Superior temporal gyrus (tissue), 1 donor: ENCODE data around the gene EIF2S2.

Experiments used
- DNase-seq: peaks from one replicate; pipeline ENCODE4 v3.0.0-alpha.2; 2016; ENCODE audit errors: extremely low spot score

EIF2S2 gene

DNA sequence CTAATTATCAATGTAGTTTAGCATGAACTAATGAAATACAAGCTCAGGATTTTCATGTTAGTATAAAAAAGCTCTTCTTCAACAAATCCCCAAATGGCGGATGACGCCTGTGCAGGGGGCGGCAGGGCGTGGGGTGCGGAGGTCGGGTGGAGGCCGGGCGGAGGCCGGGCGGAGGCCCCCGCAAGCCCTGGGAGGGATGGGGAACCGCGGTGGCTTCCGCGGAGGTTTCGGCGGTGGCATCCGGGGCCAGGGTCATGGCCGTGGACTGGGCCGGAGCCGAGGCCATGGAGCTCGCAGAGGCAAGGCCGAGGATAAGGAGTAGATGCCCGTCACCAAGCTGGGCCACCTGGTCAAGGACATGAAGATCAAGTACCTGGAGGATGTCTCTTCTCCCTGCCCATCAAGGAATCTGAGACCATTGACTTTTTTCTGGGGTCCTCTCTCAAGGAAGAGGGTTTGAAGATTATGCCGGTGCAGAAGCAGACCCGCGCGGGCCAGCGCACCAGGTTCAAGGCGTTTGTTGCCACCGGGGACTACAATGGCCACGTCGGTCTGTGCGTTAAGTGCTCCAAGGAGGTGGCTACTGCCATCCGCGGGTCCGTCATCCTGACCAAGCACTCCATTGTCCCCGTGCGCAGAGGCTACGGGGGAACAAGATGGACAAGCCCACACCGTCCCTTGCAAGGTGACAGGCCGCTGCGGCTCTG lies 10.4 kb upstream of the EIF2S2 start:
- no peak for DNase-seq

DNA sequence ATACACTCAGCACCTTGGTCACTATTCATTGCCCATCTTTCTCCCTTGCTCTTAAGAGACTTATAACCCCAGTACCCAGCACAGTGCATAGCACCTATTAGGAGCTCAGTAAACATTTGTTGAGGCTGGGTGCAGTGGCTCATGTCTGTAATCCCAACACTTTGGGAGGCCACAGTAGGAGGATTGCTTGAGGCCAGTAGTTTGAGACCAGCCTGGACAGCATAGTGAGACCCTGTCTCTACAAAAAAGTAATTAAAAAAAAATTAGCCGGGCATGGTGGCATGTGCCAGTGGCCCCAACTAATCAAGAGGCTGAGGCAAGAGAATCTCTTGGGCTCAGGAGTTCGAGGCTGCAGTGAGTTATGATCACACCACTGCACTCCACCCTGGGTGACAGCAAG lies 8.2 kb upstream of the EIF2S2 start:
- no peak for DNase-seq

DNA sequence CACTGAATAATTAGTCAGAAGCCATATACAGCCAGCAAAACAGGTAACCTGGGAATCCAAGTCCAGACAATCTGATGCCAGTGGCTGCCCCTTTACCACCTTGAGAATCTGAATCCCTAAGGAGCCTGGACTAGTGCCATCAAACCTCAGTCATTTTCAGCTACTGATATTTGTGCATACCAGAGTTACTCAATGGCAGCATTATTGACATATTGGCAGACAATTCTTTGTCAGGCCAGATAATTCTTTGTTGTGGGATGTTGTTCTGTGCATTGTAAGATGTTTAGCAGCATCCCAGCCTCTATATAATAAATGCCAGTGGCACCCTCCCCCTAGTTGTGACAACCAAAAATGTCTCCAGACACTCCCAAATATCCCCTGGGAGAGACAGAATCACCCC lies 3.2 kb upstream of the EIF2S2 start:
- no peak for DNase-seq

DNA sequence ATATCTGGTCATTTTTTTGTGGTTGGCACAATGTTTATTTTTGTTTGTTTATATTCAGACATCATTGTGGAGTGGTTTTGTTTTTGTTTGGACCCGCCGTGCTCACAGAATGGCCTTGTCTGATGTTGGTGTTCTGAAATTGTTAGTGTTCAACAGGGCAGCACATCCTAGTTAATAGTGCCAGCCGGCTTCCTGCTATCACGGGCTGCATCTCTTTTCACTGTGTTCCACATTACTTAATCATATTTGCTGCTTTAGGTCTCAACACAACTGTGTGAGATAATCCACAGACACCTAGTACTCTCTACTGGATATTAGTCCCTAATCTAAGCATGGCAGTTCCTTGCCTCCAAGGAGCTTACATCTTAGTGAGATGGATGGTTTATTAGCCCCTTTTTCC lies 2.8 kb upstream of the EIF2S2 start:
- no peak for DNase-seq

DNA sequence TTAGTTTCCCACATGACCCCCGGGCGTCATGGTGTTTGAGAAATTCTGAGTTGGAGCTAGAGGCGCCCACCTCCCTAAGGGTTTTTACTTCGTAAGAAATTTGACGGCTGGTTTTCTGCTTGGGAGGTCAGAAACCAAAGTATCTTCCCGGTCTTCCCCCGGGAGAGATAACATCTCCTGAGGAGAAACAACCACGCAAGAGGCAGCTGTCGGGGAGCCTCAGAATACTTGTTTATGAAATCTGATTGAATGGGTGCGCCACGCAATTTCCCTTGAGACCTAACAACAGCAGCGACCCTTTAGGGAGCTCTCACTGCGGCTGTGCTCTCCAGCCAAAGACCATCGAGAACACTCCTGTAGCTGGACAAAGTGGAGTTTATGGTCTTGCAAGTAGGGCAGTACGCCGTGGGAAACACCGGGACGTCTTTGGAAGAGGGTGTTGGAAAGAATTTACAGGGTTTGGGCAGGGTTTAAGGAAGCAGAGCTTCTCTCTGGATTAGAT lies 608 bp upstream of the EIF2S2 start:
- no peak for DNase-seq

DNA sequence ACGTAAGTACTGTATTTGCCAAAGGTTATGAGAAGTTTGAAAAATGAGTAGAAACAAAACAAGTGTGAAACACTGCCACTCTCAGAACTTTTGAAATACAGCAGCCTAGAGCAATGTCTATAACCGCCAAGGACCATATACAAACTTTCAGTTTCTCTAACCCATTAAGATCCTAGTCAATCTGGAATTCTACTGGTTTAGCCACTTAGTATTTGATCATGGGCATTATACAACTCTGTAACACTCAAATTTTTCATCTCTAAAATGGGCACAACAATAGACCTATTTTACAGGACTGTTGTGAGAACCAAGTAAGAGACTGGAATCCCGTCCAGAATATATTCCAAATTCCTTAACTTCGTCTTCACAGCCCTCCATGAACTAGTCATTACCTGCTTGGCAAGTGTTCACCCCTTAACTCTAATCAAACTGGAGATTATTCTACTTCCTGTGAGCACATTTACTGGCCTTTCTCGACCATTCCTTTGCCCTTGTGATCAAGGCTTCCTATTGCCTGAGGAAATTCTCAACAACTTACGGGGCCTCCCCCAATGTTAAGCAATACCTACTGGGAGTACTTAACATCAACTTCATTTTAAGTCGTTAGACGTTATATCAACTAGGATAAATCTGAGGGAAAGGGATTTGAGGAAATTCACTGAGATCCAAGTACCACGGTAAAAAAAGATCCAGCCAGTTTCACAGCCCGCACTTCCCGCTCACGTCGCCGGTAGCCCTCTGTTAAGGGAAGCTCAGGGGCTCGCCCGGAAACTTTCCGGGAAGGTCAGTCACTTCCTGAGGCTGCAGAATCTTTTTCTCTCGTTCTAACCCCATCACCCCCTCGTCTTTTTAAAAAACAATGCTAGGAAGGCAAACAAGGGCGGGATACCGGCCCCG lies 1.1 kb downstream of the EIF2S2 start:
- no peak for DNase-seq

DNA sequence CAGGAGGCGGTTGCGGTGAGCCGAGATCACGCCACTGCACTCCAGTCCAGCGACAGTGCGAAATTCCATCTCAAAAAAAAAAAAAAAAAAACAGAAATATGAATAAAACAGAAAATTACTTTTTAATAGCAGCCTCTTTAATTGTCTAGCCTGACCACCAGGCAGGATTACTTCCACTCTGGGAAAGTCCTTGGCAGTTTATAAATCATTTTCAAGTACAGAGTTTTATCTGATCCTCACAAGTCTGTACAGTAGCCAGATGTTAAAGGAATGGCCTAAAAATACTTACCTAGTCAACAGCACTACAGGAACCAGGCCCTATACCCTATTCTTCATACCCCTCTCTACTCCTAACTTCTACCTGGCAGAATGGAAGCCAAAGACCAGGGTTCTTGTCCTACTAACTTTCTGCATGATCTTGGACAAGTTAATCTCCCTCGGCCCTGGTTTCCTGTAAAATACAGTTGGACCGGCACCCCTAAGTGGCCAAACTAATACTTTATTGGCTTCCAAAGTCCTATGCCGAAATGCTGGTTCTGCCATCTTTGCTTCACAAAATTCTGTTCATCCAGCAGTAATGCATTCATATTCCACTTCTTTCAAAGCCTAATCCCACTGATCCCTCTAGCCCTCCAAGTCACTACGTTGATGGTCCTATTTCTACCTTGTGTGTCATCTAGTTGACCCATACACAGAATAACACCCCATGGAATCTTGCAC lies 1.9 kb downstream of the EIF2S2 start:
- no peak for DNase-seq

DNA sequence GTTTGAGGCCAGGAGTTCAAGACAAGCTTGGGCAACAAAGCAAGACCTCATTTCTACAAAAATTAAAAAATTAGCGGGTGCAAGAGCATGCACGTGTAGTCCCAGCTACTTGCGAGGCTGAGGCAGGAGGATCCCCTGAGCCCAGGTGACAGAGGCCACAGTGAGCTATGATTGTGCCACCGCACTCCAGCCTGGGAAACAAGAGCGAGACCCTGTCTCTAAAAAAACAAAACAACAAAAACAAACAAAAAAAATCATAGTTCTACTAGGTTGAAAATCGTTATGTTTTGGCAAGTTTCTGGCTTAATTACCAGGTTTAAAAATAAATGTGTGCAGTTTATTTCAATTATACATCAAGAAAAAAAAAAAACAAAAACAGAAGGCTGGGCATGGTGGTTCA lies 2.6 kb downstream of the EIF2S2 start:
- DNase-seq: no peak

DNA sequence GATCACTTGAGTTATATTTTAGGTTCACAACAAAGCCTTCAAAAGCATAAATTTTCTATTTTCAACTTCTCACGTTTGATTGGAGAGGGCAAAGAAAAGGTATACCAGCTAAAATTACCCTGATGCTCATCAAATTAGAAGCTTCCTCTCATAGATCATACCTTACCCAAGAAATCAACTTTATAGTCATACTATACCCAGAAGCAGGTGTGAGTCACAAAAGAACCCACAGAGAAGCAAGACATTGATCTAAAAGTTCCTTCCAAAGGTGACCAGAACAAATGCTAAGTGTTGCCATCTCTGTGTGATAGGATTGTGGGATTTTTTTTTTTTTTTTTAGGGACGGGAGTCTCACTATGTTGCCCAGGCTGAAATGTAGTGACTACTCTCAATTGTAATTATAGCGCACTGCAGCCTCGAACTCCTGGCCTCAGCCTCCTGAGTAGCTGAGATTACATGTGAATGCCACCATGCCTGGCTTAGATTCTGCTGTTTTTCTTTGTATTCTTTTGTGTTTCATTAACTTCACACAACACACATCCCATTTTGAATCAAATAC lies 3.3 kb downstream of the EIF2S2 start:
- no peak for DNase-seq

DNA sequence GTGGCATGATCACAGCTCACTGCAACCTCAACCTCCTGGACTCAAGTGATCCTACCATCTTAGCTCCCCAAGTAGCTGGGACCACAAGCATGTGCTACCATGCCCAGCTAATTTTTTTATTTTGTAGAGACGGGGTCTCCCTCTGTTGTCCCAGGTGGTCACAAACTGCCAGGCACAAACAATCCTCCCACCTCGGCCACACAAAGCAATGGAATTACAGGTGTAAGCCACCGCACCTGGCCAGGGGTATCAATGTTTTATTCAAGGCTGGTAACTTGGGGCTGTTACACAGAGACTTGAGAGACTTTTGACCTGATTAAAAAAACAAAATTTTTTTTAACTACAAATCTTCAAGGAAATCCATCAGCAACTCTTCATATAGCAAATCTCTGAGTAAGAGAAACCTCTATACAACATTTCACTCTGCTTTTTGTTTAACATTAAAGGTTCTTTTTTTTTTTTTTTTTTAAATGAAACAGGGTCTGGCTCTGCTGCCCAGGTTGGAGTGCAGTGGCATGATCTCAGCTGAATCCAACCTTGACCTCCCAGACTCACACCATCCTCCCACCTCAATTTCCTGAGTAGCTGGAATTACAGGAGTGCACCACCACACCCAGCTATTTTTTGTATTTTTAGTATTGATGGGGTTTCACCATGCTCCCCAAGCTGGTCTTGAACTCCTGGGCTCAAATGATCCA lies 5.9 kb downstream of the EIF2S2 start:
- no peak for DNase-seq

DNA sequence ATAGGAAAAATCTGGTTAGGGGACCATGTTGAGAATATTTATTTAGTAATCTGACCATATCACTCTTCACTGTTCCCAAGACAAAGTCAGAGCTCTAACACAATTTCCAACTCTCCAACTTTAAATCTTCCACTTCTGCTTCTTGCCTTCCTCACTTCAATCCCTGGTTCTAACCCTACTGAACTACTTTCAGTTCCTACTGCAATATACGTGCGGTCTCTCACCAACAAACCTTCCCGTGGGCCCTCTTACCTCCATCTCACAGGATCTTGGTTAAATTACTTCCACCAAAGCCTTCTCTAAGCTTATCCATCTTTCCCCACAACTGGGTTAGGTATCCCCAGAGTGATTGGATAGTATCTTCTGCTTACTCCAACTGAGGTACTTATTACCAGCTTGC lies 8.0 kb downstream of the EIF2S2 start:
- DNase-seq: no peak

DNA sequence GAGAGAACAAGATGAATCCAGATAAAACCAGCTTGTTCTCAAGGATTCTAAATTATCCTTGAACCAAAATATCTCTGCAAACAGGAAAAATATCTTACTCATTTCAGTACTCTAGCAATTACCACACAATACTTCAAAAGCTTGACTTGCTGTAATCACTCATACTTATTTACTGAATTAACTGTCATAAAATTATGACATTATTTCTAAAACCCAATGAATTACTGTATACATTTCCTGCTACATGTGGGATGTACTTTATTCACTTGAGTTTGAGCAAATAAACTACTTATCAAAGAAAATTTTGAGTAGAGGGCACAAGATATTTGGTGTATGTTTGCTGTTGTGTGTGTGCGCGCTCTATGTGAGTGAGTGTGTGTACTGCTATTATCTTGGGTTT lies 9.7 kb downstream of the EIF2S2 start:
- DNase-seq: no peak

DNA sequence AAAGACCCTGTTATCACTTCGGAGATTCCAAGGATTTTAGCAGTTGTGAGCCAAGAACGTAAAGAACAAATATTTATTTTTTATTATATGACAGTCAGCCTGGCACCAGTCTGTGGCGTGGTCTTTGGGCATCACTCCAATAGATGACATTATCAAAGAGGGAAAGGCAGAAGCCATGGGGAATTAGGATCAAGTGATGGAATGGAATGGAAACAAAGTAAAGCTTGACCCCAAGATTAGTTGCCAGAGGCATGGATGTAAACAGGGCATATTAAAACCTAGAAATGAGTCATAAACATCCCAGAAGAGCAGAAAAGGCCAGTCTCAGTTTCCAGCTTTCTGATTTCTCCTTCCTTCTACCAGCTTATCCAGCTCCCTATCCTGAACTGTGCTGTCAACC lies 11.5 kb downstream of the EIF2S2 start:
- DNase-seq: no peak

DNA sequence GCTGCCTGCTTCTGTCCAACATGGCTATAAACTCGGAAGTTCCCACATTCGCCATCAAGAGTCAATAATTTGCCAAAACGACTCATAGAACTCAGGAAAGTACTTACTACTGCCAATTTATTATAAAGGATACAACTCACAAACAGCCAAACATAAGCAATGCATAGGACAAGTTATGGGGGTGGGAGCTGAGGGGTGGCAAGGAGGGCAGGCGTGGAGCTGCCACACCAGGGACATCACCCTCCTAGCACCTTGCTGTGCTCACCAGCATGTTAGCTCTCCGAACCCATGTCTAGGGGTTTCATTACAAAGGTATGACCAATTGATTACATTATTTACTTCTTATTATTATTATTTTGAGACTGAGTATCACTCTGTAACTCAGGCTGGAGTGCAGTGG lies 12.4 kb downstream of the EIF2S2 start:
- no peak for DNase-seq

DNA sequence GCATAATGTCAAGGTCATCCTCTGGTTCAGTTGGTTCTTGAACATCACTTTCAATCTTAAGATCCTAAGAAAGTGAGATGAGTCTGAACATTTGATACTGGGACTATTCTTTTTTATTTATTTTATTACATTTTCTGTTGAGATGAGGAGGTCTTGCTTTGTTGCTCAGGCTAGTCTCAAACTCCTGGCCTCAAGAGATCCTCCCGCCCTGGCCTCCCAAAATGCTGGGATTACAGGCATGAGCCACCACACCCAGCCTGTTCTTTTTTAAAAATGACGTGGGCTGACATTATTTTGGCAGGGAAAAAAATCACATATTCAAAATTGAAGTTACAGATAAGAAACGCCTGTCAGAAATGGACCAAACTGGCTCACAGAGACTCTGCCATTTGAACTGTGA lies 13.5 kb downstream of the EIF2S2 start:
- DNase-seq: no peak

DNA sequence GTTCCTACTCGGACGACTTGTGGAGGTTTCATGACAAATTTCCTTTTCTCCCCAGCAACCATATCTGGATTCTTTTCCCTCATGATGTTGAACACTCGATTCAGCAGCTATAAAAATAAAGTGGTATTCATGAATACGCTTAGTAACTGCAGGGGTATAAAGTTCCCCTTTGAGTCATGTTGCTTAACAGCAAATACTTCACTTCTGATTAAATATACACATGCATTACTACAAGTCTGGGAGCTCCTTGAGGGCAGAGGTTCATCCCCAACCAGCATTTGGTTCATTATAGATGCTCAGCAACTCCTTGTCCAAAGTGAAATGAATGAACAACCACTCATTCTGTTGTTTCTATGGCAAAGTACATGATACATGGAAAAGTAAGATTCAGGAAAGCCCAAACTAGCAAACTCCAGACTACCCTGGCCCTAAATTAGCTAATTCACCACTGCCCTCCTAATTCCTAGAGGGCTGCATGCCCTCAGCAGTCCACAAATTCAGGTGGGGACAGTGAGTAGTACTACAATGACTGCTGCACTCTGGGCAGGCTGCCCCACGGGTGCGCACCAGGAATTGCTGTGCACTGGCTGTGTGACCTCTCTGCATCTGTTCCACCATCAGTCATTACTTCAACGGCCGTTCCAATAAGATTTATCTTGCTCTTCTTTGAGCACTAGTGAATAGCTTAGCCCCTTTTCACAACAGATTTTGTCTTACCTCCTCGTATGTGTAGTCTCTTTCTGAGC lies 15.2 kb downstream of the EIF2S2 start:
- DNase-seq: no peak

DNA sequence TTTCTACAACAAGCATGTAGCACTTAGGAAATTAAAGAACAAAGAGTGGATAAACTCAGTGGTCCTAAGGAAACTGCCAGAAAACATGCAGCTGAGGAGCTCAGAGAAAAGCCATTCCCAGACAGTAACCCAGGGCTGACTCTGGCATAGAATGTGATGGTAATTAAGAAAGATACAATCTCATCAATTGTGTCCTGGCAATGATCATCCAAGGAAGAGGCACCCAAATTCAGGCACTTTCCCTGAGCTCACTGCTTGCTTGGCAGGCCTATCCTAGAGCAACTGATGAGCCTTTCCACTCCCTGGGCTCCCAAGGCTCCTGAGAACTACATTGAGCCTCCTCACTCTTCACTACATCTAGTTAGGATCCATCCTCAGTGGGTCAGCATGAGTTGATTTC lies 16.2 kb downstream of the EIF2S2 start:
- no peak for DNase-seq

DNA sequence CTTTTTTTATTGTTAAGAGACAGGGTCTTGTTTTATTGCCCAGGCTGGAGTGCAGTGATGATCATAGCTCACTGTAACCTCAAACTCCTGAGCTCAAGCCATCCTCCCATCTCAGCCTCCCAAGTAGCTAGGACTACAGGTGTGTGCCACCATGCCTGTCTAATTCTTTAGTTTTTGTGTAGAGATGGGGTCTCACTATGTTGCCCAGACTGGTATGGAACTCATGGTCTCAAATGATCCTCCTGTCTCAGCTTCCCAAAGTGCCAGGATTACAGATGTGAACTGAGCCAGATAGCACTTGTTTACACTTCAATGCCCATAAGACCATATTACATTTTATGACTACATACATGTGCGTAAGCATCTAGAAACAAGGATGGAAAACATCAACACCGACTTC lies 18.1 kb downstream of the EIF2S2 start:
- DNase-seq: no peak

DNA sequence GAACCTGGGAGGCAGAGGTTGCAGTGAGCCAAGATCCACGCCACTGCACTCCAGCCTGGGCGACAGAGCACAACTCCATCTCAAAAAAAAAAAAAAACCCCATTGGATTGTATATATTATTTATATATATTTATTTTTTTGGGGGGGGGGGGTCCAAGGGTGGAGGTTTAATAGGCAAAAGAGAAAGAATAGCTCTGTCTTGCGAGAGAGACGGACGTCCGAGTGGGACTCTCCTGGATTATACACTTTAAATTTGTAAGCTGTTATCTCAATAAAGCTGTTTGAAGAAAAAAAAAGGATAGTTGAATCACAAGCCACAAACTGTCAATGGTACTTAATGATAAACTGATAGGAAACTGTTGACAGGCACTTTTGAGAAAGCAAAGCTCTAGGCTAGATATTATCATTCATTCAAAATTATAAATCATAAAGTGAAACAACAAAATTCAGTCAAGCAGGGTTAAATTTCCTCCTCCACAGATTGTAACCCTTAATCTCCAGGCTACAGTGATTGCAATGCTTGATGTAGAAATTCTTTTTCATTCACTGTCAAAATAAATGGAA lies 20.3 kb downstream of the EIF2S2 start:
- DNase-seq: no peak

DNA sequence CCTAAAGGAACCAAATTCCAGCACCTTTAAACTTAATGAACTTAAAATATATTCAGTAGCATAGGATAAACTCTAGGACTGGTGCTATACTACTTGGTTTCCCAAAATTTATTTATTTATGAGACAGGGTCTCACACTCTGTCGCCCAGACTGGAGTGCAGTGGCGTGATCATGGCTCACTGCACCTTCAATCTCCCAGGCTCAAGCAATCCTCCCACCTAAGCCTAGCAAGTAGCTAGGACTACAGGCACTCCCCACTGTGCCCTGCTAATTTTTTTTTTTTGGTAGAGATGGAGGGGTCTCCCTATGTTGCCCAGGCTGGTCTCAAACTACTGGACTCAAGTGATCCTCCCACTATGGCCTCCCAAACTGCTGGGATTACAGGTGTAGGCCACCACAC lies 21.4 kb downstream of the EIF2S2 start:
- no peak for DNase-seq
